ENCODE measurements around the gene MARCHF10. TPM values are rescaled to one million over a fixed set of nuclear protein-coding genes. Genes with fewer than 3 reads are reported as not detected.

MARCHF10 gene
- polyA plus RNA-seq, 1 donor: 1.00 TPM

DNA sequence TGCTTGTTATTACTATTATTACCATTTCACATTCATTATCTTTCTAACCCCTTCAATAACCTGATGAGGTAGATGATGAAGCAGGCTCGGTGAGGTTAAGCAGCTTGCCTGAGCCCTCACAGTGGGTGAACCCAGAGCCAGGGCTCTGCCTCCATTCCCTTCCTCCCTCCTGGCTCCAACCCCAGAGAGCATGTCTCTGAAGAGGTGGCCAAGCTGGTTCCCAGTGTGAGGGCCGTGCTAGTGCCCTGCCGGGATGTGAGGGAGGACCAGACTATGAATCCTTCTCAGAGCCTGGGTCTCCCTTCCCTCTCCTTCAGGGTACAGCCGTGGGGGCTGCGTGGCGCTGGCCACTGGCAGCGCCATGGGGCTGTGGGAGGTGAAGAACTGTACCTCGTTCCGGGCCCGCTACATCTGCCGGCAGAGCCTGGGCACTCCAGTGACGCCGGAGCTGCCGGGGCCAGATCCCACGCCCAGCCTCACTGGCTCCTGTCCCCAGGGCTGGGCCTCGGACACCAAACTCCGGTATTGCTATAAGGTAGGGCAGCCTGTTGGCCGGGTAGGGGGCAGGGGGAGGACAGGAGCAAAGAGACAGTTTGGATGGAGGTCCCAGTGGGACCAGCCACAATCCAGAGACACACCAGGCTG is 131.0 kb downstream of the MARCHF10 start:
- no peak for DNase-seq

- no peak for DNase-seq
Measured at GRCh38 chr17:62676231-62676943, 131.7 kb downstream of the MARCHF10 start.

DNA sequence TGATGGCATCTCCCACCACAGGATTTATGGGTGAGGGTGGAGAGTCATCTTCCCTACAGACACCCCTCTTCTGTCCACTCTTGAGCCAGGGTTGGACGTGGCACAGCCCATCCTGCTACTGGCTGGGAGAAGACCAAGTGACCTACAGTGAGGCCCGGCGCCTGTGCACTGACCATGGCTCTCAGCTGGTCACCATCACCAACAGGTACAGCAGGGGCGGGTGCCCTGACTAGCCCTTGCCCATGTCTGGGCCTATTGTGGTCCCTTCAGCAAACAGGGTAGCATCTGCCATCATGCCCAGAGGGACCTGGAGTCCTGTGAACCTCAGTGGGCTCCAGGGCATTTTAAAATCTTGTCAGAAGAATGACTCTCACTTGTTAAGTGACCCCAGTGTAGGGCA is 132.4 kb downstream of the MARCHF10 start:
- DNase-seq: no peak

DNA sequence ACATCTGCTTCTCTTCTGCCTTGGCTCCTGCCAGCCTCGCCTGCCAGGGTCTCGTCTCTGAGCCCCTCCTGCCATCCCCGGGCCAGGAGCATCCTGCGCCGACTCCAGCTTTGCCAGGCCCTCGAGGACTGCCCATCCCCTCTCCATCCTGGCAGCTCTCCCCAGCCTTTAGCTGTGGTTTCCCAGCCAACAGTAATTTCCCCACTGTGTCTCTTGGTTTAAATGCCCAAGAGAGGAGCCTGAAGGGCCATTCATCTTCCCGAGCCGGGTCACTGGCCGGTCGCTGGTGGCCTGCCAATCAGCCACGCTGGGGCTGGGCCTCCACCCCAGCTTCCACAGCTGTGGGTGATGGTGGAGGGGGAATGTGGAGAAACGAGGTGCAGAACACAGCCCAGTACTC is 132.9 kb downstream of the MARCHF10 start:
- no peak for DNase-seq

DNA sequence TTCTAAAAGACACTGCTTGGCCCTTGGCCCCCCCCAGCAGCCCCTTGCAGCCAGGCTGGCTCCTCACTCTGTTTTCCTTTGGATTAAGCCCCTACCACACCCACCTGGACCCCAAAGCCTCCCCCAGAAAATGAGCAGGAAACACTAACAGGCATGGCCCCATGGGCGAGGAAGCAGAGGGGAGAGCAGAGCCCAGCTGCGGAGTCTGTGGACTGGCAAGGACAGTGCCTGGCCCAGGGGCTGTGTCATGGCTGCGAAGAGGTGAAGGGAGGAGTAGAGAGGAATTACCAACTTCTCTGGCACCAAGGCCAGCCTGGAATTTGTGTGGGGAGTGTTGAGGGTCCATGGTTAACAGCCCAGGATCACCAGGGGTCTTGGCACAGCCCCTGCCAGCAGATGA is 133.3 kb downstream of the MARCHF10 start:
- DNase-seq: no peak

GRCh38 chr17:62674363-62674739 is 133.8 kb downstream of the MARCHF10 start:
- DNase-seq: no peak

GRCh38 chr17:62673614-62674362 is 134.3 kb downstream of the MARCHF10 start:
- DNase-seq: no peak

GRCh38 chr17:62672957-62673356 is 135.2 kb downstream of the MARCHF10 start:
- no peak for DNase-seq

DNA sequence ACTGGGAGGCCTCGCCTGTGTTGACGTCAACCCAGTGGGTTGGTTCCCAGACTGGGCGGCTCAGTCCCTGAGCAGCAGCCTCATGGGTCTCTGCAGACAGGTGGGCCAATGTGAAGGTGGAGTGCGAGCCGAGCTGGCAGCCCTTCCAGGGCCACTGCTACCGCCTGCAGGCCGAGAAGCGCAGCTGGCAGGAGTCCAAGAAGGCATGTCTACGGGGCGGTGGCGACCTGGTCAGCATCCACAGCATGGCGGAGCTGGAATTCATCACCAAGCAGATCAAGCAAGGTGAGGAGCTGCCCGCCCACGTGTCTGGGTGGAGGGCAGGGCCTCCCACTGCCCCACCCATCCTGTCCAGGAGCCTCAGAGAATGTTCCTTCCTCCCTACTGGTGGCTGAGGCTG is 136.6 kb downstream of the MARCHF10 start:
- no peak for DNase-seq

DNA sequence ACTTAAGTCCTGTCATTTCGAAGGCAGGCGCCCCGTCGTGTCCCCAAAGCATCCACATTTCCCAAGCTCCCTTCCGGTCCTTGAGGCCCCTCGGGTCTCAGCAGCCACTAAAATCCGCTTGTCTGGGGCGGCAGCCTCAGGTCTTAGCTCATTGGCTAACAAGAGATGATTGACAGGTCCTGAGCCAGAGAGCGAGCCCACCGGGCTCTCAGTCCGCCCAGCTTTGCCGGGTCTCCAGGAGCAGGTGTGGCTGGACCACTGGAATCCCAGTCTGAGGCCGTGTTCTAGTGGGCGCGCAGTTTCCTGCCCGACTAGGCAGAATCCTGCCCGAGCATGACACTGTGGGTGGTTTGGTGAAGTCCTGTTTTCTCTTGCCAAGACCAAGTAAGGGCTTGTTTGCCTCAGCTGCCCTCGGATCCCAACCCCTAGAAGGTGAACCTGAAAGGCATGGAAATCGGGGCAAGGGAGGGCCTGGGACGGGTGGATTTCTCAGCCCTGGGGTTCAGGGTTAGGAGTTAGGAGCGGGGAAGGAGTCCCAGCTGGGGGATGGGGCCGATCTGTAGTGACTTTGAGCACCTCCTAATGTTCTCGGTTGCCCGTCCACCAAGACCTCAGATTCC is 137.8 kb downstream of the MARCHF10 start:
- DNase-seq: no peak

GRCh38 chr17:62668091-62668804 is 139.9 kb downstream of the MARCHF10 start:
- no peak for DNase-seq

DNA sequence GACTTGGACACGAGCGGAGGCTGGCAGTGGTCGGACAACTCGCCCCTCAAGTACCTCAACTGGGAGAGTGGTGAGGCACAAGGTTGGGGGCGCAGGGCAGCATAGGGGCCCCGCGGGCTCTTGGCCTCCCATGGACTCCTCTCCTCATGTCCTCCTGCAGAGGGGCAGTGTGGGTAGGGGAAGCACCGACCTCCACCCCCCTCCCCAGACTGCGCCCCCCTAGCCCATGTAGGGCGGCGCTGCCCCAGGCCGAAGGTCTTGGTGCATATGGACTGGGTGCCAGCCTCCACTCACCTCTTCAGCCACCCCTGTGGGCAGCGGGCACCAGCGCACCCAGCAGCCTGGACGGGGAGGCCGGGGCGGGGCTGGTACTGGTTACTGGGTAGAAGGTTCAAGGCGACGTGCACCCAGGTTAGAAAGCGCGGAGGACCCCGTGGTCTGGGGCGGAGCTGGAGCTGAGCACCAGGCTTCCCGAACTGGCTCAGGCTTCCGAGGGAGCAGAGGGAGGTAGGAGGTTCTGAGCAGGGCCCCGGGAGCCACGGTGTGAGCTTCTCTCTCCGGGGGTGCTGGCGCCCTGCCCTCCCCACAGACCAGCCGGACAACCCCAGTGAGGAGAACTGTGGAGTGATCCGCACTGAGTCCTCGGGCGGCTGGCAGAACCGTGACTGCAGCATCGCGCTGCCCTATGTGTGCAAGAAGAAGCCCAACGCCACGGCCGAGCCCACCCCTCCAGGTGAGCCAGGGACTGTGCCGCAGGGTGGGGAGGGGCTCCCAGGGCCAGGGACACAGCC is 141.1 kb downstream of the MARCHF10 start:
- DNase-seq: no peak

GRCh38 chr17:62666061-62666800 is 141.9 kb downstream of the MARCHF10 start:
- no peak for DNase-seq

GRCh38 chr17:62665599-62665998 is 142.5 kb downstream of the MARCHF10 start:
- no peak for DNase-seq

DNA sequence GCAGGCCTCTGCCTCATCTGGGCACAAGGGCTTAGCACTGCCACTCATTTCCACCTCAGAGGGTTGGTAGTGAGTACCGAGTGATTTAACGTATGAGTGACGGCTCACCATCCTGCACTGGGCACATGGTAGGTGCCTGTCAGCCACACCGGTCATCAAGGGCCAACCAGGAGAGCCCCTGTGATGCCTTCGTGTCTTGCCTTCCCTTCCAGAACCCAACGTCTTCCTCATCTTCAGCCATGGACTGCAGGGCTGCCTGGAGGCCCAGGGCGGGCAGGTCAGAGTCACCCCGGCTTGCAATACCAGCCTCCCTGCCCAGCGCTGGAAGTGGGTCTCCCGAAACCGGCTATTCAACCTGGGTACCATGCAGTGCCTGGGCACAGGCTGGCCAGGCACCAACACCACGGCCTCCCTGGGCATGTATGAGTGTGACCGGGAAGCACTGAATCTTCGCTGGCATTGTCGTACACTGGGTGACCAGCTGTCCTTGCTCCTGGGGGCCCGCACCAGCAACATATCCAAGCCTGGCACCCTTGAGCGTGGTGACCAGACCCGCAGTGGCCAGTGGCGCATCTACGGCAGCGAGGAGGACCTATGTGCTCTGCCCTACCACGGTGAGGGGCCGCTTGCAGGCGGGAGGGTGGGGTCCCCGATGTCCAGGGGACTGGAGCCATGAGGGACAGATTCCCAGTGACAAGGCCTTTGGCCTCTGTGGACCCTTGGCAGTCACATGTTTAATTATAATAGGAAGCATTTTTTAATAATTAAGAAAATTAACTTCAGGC is 143.6 kb downstream of the MARCHF10 start:
- no peak for DNase-seq

DNA sequence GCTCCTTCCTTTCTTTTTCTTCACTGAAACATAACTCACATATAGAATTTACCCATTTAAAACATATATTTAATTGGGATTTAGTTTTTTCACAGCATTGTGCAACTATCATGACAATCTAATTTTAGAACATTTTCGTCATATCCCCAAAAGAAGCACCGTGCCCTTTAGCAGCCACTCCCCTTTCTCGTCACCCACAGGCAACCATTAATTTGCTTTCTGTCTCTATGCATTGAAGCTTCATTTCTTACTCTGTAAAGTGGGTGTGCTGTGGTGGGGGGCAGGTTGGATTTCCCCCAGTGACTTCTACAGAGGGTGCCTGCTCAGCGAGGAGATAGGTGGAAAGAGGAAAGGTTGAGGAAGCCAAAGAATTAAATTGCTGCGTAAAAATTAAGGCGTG is 144.8 kb downstream of the MARCHF10 start:
- DNase-seq: no peak

DNA sequence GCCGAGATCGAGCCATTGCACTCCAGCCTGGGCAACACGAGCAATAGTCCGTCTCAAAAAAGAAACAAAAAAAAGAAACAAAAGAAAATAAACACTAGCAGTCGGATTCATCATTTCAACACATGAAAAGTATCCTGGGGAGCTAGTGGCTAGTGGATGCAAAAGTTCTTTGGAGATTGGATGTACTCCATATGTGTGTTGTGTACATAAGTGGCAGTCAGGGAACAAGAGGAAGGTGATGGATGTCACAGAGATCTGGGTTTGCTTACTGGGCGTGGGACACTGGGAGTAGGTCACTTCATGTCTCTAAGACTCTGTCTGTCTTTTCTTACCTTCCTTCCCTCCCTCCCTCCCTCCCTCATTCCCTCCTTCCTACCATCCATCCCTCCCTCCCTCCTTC is 145.3 kb downstream of the MARCHF10 start:
- DNase-seq: no peak

- no peak for DNase-seq
Measured at GRCh38 chr17:62661337-62661736, 146.8 kb downstream of the MARCHF10 start.

DNA sequence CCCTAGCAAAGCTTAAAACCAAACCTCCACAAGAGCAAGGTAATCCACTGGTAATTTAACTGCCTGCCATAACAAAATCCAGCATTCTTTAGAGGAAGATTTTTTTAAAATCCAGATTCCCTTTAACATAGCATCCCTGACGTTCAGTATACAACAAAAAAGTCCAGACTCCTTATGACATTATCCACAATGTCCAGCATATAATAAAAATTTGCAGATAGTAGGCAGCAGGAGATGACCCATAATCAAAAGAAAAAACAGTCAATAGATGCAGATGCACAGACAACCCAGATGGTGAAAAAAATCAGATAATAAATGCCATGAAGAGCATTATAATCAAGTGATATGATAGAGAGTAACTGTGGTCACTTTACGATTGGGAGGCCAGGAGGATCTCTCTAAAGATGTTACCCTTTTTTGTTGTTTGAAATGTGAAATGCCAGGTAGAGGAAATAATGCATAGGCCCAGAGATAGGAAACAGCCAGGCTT is 147.4 kb downstream of the MARCHF10 start:
- no peak for DNase-seq

Measured in left kidney (tissue), 2 donors.